WI38 (cell line): ENCODE data around the gene REV3L.

Experiments
- H3K4me3 ChIP-seq: 2 replicates; pipeline ENCODE4 v1.5.1; 2011; ENCODE audit warnings: low read depth, mild to moderate bottlenecking, control low read depth, low read length
- TF ChIP-seq, protein P1 (sequence below): IDR thresholded peaks from 2 replicates; pipeline ENCODE4 v1.5.1; 2012; ENCODE audit warnings: low read depth, mild to moderate bottlenecking, control low read depth, low read length

The REV3L gene

DNA sequence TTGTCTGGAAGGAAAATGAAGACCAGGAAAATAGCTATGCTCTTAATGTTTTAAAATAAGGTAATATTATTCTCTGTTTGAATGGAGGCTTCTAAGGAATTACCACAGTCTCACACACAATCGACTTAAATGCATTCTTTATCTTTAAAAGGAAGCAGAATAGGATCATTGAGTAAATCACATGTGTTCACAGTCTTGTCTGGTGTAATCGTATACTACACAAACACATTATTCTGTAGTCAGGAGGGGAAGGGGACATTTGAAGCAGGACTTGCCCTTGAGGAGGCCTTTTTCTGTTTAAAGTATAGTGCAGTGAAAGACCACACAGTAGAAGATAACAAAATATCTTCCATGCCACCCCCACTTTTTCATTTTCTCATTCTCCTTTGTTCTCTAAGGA, 20.6 kb upstream of the REV3L start:
- TF ChIP-seq, protein P1, sequence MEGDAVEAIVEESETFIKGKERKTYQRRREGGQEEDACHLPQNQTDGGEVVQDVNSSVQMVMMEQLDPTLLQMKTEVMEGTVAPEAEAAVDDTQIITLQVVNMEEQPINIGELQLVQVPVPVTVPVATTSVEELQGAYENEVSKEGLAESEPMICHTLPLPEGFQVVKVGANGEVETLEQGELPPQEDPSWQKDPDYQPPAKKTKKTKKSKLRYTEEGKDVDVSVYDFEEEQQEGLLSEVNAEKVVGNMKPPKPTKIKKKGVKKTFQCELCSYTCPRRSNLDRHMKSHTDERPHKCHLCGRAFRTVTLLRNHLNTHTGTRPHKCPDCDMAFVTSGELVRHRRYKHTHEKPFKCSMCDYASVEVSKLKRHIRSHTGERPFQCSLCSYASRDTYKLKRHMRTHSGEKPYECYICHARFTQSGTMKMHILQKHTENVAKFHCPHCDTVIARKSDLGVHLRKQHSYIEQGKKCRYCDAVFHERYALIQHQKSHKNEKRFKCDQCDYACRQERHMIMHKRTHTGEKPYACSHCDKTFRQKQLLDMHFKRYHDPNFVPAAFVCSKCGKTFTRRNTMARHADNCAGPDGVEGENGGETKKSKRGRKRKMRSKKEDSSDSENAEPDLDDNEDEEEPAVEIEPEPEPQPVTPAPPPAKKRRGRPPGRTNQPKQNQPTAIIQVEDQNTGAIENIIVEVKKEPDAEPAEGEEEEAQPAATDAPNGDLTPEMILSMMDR: no peak

DNA sequence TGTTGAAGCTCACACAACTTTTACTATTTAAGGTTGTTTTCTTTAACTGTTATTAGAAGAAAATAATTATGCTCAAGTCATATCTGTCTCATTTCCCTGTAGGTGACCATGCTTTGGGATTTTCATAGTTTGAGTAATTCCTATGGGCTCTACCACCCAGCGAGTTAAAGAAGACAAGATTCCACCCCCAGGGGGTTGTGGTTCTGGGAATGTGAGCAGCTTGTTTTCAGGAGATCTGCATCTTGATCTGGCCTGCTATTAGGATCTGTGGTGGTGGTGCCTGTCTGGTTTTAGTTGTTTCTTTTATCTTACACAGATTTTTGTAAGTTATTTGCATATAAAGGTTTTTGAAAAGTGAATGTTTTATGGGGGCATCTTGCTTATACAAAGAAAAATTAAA, 20.2 kb upstream of the REV3L start:
- H3K4me3 ChIP-seq: no peak overlapping the region
- TF ChIP-seq, protein P1: no peak

More for the DNA sequence above, 20.6 kb upstream of the REV3L start:
- no peak overlapping the region for H3K4me3 ChIP-seq

DNA sequence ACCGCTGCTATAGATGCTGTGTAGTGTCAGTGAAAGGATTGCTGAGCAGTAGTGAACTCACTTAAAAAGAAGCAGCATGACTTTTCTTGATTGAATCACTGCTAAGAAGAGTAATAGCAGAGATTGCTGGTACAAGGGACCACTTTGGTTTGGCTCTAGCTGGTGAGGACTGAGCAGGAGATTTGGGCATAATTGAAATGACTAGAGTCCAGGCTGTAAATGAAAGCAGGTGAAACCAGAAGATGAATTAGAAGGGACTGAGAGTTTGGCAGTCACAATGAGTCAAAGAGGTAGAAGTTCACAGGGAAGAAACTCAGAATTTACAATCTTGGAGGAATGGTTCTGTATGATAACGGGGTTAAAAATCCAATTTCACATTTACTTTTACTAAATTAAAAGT, 19.1 kb upstream of the REV3L start:
- TF ChIP-seq, protein P1: no peak
- no peak overlapping the region for H3K4me3 ChIP-seq

DNA sequence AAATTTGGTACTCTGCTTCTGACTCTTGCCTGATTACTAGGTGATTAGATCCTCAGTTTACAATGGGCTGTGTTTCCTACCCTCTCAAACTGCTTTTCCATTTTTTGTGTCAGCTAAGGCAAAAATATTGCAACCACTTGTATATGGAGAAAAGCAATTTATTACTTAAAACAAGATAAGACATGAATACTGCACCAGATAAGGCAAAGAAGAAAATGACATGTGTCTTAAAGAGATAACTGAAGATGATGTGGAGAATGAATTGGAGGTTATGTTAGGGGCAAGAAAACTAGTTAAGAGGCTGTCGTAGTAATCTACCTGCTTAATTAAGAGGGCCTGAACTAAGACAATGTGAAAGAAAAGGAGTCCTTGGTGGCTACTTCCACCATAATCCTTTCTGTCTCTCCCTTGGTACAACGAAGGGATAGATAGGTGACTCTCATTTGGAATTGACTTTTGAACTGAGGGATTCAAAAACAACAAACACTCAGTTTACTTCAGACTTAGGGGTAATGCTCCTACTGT, 16.3 kb upstream of the REV3L start:
- TF ChIP-seq, protein P1: no peak
- H3K4me3 ChIP-seq: no peak overlapping the region

DNA sequence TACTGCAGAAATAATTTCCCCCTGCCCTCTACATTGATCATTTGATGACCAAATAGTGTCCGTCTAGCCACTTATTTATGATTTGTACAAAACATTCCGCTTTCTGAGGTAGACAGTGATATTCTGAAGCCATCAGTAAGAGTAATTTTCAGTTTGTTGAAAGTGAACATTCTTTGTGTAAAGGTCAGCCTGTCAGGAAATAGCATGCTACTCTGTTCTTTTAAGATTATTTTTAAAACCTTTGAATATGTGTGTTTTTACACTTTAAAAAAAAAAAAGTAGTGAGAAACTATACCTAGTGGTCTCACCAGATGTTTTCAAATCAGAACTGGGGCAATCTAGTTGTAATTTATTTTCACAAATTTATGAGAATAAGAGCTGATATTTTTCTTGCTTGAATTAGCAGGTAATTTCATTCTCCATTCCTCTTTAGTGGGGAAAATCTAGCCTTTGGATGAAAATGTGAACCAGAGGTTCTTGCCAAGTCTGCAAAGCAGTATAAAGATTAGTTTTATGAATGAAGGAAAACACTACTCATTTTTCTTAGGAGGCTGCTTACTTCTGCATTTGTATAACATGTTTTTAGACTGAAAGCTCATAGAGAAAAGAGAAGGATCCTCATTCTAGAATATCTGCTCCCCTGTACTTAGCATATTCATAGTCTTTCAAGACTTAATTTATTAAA, 12.1 kb upstream of the REV3L start:
- no peak overlapping the region for H3K4me3 ChIP-seq
- TF ChIP-seq, protein P1: no peak

DNA sequence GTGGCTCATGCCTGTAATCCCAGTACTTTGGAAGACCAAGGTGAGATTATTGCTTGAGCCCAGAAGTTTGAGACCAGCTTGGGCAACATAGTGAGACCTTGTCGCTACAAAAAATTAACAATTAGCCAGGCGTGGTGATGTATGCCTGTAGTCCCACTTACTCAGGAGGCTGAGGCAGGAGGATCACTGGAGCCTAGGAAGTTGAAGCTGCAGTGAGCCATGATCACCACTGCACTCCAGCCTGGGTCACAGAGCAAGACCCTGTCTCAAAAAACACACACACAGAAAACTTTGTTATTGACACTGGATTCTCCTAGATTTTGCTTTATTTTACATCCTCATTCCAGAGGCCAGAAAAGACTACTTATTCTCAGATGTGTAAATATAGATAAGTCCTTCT, 9.5 kb upstream of the REV3L start:
- TF ChIP-seq, protein P1: no peak
- no peak overlapping the region for H3K4me3 ChIP-seq

- TF ChIP-seq, protein P1: no peak
- H3K4me3 ChIP-seq: no peak overlapping the region
Observed at GRCh38 chr6:111490067-111490466, 7.0 kb upstream of the REV3L start.
